GM23248 (cell line): ENCODE results near the gene RPL21. TPM values are rescaled to one million over a fixed set of nuclear protein-coding genes. Genes with fewer than 3 reads are reported as not detected.
A peak's percentile ranks its signal among the peaks of the same experiment; 100 is the strongest.

Experiments used
- DNase-seq: peaks from one replicate; pipeline ENCODE4 v3.0.0-alpha.2; 2015
- H2AFZ ChIP-seq: fragments of 200-600 bp; sonication (generic); 2 replicates; pipeline ENCODE4 v1.6.1; 2016; ENCODE audit warnings: antibody characterized with exemption
- H3F3A ChIP-seq: fragments of 200-600 bp; sonication (generic); 2 replicates; pipeline ENCODE4 v1.6.1; 2016; ENCODE audit warnings: mild to moderate bottlenecking, antibody characterized with exemption, mixed run types; ENCODE audit not compliant: insufficient read depth
- H3K27ac ChIP-seq: fragments of 200-600 bp; sonication (generic); 2 replicates; pipeline ENCODE4 v1.5.1; 2016; ENCODE audit warnings: mild to moderate bottlenecking
- H3K27me3 ChIP-seq: fragments of 200-600 bp; sonication (generic); replicated peaks from 2 replicates; pipeline ENCODE4 v1.6.1; 2016; ENCODE audit warnings: mild to moderate bottlenecking; ENCODE audit not compliant: insufficient read depth
- H3K36me3 ChIP-seq: fragments of 200-600 bp; sonication (generic); 2 replicates; pipeline ENCODE4 v1.6.1; 2016; ENCODE audit warnings: low read depth, mild to moderate bottlenecking
- H3K4me1 ChIP-seq: fragments of 200-600 bp; sonication (generic); 2 replicates; pipeline ENCODE4 v1.6.1; 2016; ENCODE audit warnings: mild to moderate bottlenecking; ENCODE audit not compliant: insufficient read depth
- H3K4me2 ChIP-seq: fragments of 200-600 bp; sonication (generic); one replicate; pipeline ENCODE4 v1.6.1; 2016; ENCODE audit warnings: mild to moderate bottlenecking; ENCODE audit not compliant: unreplicated experiment
- H3K4me3 ChIP-seq: fragments of 200-600 bp; sonication (generic); 2 replicates; pipeline ENCODE4 v1.5.1; 2016; ENCODE audit warnings: mild to moderate bottlenecking
- H3K79me2 ChIP-seq: fragments of 200-600 bp; sonication (generic); 2 replicates; pipeline ENCODE4 v1.6.1; 2016; ENCODE audit warnings: mild to moderate bottlenecking; ENCODE audit not compliant: insufficient read depth
- H3K9ac ChIP-seq: fragments of 200-600 bp; sonication (generic); 2 replicates; pipeline ENCODE4 v1.6.1; 2016; ENCODE audit warnings: mild to moderate bottlenecking
- H3K9me2 ChIP-seq: fragments of 200-600 bp; sonication (generic); 2 replicates; pipeline ENCODE4 v1.6.1; 2016; ENCODE audit warnings: mixed run types, mild to moderate bottlenecking, moderate library complexity; ENCODE audit not compliant: insufficient read depth
- H3K9me3 ChIP-seq: fragments of 200-600 bp; sonication (generic); one replicate; pipeline ENCODE4 v1.6.1; 2017; ENCODE audit warnings: low read depth
- H4K20me1 ChIP-seq: fragments of 200-600 bp; sonication (generic); 2 replicates; pipeline ENCODE4 v1.6.0; 2016; ENCODE audit not compliant: insufficient read depth
- EZH2 ChIP-seq: fragments of 200-600 bp; sonication (generic); IDR thresholded peaks from 2 replicates; pipeline ENCODE4 v1.6.1; 2018; ENCODE audit warnings: antibody characterized with exemption, mild to moderate bottlenecking; ENCODE audit not compliant: insufficient read depth, poor library complexity, severe bottlenecking
- EZH2phosphoT487 ChIP-seq: fragments of 200-600 bp; sonication (generic); IDR thresholded peaks from 2 replicates; pipeline ENCODE4 v1.6.1; 2018; ENCODE audit warnings: antibody characterized with exemption, moderate library complexity, mild to moderate bottlenecking, low read depth; ENCODE audit not compliant: insufficient read depth
- WGBS, 2 experiments: methylation state at CpG; one replicate each; pipeline ENCODE4 v1.1.6; 2015 to 2017; ENCODE audit warnings: low lambda C conversion rate in 2 of 2, low coverage in 1 of 2; ENCODE audit errors: missing lambda C conversion rate in 2 of 2; 5-methylcytosine and 5-hydroxymethylcytosine counted together
- in situ Hi-C: fragments of 300-500 bp; cut with MboI; formaldehyde crosslinking; loops from 2 replicates; pipeline ENCODE4 v1.15.0; 2020
- polyA plus RNA-seq: library from polyadenylated mRNA; unstranded; fragments of >200 nt; fragmentation: Nextera tagmentation; extraction: Ambion mirVana; gene quantifications from 2 replicates; pipeline ENCODE4 v1.2.1, GENCODE V29; 2016
- total RNA-seq: library from RNA; depleted of rRNA; stranded (reverse); fragments of >200 nt; shearing (Covaris generic); gene quantifications from 2 replicates; pipeline ENCODE4 v1.2.3, GENCODE V29; 2014

The RPL21 gene
- total and polyA plus RNA-seq, 2 experiments from 2014 or later, result 434 to 638 TPM

DNA sequence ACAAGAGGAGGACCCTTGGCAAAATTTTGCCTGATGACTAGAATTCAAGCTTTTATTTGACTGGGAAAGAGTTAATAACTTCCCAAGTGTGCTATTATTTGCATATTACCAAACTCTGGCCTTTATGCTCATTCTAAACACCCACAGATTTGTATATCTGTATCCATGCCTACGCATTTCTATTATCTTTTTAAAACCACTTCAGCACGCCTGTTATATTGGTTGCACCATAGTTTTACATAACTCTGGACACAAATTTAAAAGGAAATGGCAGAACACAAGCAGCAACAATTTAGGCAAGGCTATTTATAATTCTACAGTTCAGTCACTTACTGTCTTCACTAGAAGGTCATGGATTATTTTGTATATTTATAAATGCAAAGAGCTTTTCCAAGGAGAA is 15.6 kb downstream of the RPL21 start:
- no peak overlapping the region for H3K4me3 ChIP-seq
- no peak for TF ChIP-seq EZH2phosphoT487
- no peak for TF ChIP-seq EZH2
- H3K4me2 ChIP-seq, result no peak overlapping the region
- H3K9ac ChIP-seq, result no peak overlapping the region
- H3K79me2 ChIP-seq, result no peaks in the 10 kb centered on the region
- peaks cover 33% of the 10 kb centered on the region for H3F3A ChIP-seq
- H3K27me3 ChIP-seq, result no peaks in the 10 kb centered on the region
- in situ Hi-C loops, result no loop called here
- H3K36me3 ChIP-seq, result no peaks in the 10 kb centered on the region
- no peaks in the 10 kb centered on the region for H3K9me3 ChIP-seq
- H3K9me2 ChIP-seq, result no peaks in the 10 kb centered on the region
- H2AFZ ChIP-seq, result no peak overlapping the region
- H3K4me1 ChIP-seq, result peaks cover 17% of the 10 kb centered on the region
- no peak overlapping the region for H3K27ac ChIP-seq
- no peak for DNase-seq
- H4K20me1 ChIP-seq, result no peaks in the 10 kb centered on the region
- WGBS, 2 experiments, result 86 to 91% methylated on average over 2 of the region's 2 CpGs

- Histone ChIP-seq H3K9me3 (no peaks in the 10 kb centered on the region), H3K36me3 (no peaks in the 10 kb centered on the region), H3K27ac (no peak overlapping the region), H3K4me1 (peaks cover 24% of the 10 kb centered on the region), H3K9me2 (no peaks in the 10 kb centered on the region), H3K27me3 (no peaks in the 10 kb centered on the region), H3F3A (peaks cover 33% of the 10 kb centered on the region), H3K79me2 (no peaks in the 10 kb centered on the region), H3K4me3 (no peak overlapping the region), H4K20me1 (no peaks in the 10 kb centered on the region), H2AFZ (no peak overlapping the region), H3K4me2 (no peak overlapping the region), H3K9ac (no peak overlapping the region)
- in situ Hi-C loops, result no loop called here
- no peak for TF ChIP-seq EZH2phosphoT487
- TF ChIP-seq EZH2, result no peak
- DNase-seq, result no peak
- WGBS, 2 experiments, result 91 to 95% methylated on average over 2 of the region's 2 CpGs
Observed at GRCh38 chr13:27267596-27267995, 16.2 kb downstream of the RPL21 start.

GRCh38 chr13:27269114-27269665 is 17.8 kb downstream of the RPL21 start:
- H3K36me3 ChIP-seq, result no peaks in the 10 kb centered on the region
- in situ Hi-C loops, result no loop called here
- H3K79me2 ChIP-seq, result no peaks in the 10 kb centered on the region
- no peaks in the 10 kb centered on the region for H3K27me3 ChIP-seq
- no peak overlapping the region for H3K27ac ChIP-seq
- DNase-seq, result peak; percentile 40
- peaks cover 20% of the 10 kb centered on the region for H3K4me1 ChIP-seq
- H3K4me3 ChIP-seq, result no peak overlapping the region
- H2AFZ ChIP-seq, result no peak overlapping the region
- H3F3A ChIP-seq, result peaks cover 22% of the 10 kb centered on the region
- WGBS, 2 experiments, result 45 to 48% methylated on average over 2 of the region's 2 CpGs
- TF ChIP-seq EZH2phosphoT487 (no peak), EZH2 (no peak)
- H3K9me2 ChIP-seq, result no peaks in the 10 kb centered on the region
- H4K20me1 ChIP-seq, result no peaks in the 10 kb centered on the region
- H3K9ac ChIP-seq, result no peak overlapping the region
- no peak overlapping the region for H3K4me2 ChIP-seq
- H3K9me3 ChIP-seq, result no peaks in the 10 kb centered on the region

DNA sequence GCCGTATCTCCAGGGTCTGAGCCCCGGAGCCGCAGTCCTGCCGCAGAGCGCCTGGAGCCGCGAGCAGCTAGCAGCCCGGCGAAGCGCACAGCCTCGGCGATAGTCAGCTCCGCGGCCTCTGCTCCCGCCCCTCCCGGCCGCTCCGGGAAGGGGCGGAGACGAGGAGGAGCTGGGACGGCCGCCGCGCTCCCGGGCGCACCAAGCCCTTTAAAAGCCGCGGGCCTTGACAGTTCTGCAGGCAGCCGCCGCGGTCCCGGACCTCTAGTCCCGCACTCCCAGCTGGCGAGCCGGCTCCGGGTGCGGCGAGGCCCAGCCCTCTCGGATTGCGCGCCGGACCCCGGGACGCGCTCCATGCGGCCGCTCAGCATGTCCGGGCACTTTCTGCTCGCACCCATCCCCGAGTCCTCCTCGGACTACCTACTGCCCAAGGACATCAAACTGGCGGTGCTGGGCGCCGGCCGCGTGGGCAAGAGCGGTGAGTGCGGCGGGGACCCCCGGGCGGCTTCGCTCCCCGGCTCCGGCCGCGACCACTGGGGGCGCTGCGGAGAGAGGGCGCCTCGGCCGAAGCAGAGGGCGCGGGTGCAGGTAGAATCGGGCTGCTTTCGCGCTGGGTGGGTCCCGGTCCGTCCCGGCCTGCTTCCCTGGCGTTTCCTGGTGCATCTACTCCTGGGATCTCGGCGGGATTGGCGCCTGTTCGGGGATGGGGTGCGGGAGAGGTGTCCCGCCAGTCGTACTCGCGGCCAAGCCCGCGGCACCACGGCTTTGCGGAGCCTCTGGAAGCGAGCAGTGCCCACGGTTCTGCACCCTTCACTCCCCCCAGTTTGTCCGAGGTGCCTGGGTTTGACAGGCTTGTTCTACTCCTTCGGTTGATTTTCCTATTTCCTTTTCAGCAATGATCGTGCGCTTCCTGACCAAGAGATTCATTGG is 19.5 kb downstream of the RPL21 start, which contains the start of gene RASL11A:
Gene RASL11A, plus strand, starts transcription at position 237 of the 927 bp plus-strand sequence. Its CDS starts 115 bp downstream, at position 352.
- H3K27me3 ChIP-seq, result no peaks in the 10 kb centered on the region
- TF ChIP-seq EZH2 (no peak), EZH2phosphoT487 (no peak)
- in situ Hi-C loops, result no loop called here
- peaks cover 16% of the 10 kb centered on the region for H3F3A ChIP-seq
- no peaks in the 10 kb centered on the region for H3K36me3 ChIP-seq
- H3K9ac ChIP-seq, result peak within 1 kb of the TSS; percentile 73
- DNase-seq, result peak; percentile 92
- H3K9me3 ChIP-seq, result no peaks in the 10 kb centered on the region
- H3K4me3 ChIP-seq, result peak within 1 kb of the TSS; percentile 82
- peaks cover 12% of the 10 kb centered on the region; the same call in 1 of the 2 replicates for H3K4me1 ChIP-seq
- H2AFZ ChIP-seq, result peak within 1 kb of the TSS; percentile 90
- H3K27ac ChIP-seq, result peak within 1 kb of the TSS; percentile 35
- no peaks in the 10 kb centered on the region for H4K20me1 ChIP-seq
- WGBS, 2 experiments, result 1 to 2% methylated on average over 76 to 92 of the region's 99 CpGs
- no peaks in the 10 kb centered on the region for H3K79me2 ChIP-seq
- no peaks in the 10 kb centered on the region for H3K9me2 ChIP-seq
- peak within 1 kb of the TSS; percentile 85 for H3K4me2 ChIP-seq
